ENCODE measurements around the gene CILP.

DNA sequence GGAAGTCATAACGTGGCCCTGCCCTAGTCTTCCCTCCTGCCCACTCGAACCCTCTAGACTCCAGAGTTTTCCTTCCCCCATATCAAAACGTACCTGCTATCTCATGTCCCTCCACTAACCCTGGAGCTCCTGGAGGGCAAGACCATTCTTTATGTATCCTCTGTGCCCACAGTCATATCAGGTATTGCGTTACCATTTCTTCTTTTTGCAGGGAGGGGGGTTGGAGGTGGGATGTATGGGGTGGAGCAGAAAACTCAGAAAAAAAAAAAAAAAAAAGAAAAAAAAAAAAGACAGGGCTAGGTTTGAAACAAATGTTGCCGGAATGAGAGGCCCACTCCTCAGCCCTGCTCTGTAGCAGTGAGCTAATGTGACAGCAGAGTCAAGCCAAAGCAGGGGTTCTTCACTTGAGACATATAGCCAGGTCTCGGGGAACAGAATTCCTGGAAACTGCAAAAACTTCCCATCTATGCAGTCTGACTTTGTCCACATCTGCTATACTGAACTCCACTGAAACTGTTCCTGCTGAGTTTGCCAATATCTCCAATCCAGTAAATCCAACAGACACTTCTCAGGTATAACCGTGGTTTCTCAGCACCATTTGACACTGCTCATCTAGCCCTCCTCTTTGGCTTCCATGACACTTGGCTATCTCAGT, 44.3 kb upstream of the CILP start:
- no peak for TF ChIP-seq POLR2A (IDR thresholded peaks at IDR 0.05)
- TF ChIP-seq, protein P1, sequence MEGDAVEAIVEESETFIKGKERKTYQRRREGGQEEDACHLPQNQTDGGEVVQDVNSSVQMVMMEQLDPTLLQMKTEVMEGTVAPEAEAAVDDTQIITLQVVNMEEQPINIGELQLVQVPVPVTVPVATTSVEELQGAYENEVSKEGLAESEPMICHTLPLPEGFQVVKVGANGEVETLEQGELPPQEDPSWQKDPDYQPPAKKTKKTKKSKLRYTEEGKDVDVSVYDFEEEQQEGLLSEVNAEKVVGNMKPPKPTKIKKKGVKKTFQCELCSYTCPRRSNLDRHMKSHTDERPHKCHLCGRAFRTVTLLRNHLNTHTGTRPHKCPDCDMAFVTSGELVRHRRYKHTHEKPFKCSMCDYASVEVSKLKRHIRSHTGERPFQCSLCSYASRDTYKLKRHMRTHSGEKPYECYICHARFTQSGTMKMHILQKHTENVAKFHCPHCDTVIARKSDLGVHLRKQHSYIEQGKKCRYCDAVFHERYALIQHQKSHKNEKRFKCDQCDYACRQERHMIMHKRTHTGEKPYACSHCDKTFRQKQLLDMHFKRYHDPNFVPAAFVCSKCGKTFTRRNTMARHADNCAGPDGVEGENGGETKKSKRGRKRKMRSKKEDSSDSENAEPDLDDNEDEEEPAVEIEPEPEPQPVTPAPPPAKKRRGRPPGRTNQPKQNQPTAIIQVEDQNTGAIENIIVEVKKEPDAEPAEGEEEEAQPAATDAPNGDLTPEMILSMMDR (IDR thresholded peaks at IDR 0.05) = no peak
- no peak for TF ChIP-seq EP300 (IDR thresholded peaks at IDR 0.05)

All from tibial nerve (tissue), 4 donors.